ENCODE measurements around the gene RIPOR3. TPM values are rescaled to one million over a fixed set of nuclear protein-coding genes. Genes with fewer than 3 reads are reported as not detected.
A peak's percentile ranks its signal among the peaks of the same experiment; 100 is the strongest.
"Not testable (repeated sequence)": the region's sequence is repeated elsewhere in the genome, so short reads cannot be mapped to it uniquely, and the experiment has no call there.

RIPOR3 gene
- total RNA-seq, 2 donors from 2014 or later, result 0.14 to 0.23 TPM

DNA sequence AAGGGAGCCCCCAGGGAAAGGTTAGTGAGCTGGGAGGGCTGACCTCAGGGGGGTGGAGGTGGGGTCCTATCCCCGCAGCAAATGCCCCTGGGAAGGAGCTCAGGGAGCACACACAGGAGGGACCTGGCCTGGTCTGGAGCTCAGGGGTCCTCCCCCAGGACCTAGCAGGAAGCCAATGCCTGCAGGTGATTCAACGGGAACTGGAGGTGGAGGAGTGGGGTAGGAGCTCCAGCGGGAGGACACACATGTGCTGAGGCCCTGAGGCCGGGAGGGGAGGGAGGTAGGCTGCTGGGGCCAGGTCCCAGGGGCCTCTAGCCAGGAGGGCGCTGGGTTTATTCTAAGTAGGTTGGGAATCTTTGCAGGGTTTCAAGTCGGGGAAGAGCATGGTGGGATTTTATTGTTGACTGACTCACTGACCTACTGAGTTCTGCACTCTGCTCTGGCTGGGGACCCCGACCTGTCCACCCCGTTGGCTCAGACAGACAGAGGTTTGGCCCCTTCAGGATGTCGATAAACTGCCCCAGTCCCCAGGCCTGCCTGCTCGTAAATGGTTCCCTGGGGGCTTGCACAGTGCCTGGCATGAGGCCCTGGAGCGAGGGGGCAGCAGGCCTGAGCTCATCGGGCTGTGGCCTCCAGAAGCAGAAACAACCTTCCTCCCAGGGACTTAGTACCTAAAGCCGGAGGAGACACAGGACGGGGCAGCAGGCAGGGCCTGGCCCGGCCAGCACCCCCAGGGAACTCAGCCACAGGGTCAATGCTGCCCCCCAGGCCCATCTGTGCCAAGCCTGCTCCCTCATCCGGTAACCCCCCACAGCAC lies 62.3 kb downstream of the RIPOR3 start:
- DNase-seq, result no peak
- Mint-ChIP-seq H3K9me3 (no peaks in the 10 kb centered on the region), H3K27ac (no peak overlapping the region), H3K4me1 (ENCODE audit: low read depth) (no peaks in the 10 kb centered on the region), H3K27me3 (ENCODE audit: low read depth) (no peaks in the 10 kb centered on the region), H3K36me3 (ENCODE audit: insufficient read depth in 2 of 2) (no peaks in the 10 kb centered on the region), H3K4me3 (no peak overlapping the region)
- no peak for ATAC-seq (replicated peaks in 1 of 2)

GRCh38 chr20:50628332-50628731 lies 63.0 kb downstream of the RIPOR3 start:
- H3K9me3 Mint-ChIP-seq, result no peaks in the 10 kb centered on the region

GRCh38 chr20:50627747-50628146 lies 63.6 kb downstream of the RIPOR3 start:
- H3K4me3 Mint-ChIP-seq, result no peak overlapping the region
- H3K27ac Mint-ChIP-seq, result no peak overlapping the region
- ATAC-seq (replicated peaks in 1 of 2), result no peak
- H3K9me3 Mint-ChIP-seq, result no peaks in the 10 kb centered on the region
- H3K27me3 Mint-ChIP-seq (ENCODE audit: low read depth), result no peaks in the 10 kb centered on the region
- no peaks in the 10 kb centered on the region for H3K4me1 Mint-ChIP-seq (ENCODE audit: low read depth)
- H3K36me3 Mint-ChIP-seq (ENCODE audit: insufficient read depth in 2 of 2), result no peaks in the 10 kb centered on the region
- no peak for DNase-seq

More at GRCh38 chr20:50628332-50628731, 63.0 kb downstream of the RIPOR3 start:
- H3K4me3 Mint-ChIP-seq, result no peak overlapping the region
- ATAC-seq (replicated peaks in 1 of 2) (no peak), DNase-seq (no peak)
- H3K27me3 Mint-ChIP-seq (ENCODE audit: low read depth), result no peaks in the 10 kb centered on the region
- H3K4me1 Mint-ChIP-seq (ENCODE audit: low read depth), result no peaks in the 10 kb centered on the region
- H3K36me3 Mint-ChIP-seq (ENCODE audit: insufficient read depth in 2 of 2), result no peaks in the 10 kb centered on the region
- no peak overlapping the region for H3K27ac Mint-ChIP-seq

GRCh38 chr20:50625986-50626677 lies 65.2 kb downstream of the RIPOR3 start:
- ATAC-seq (replicated peaks in 1 of 2) (peak in 1 of 2 donors; percentile 33), DNase-seq (peak; percentile 35 to 47)
- Mint-ChIP-seq H3K27ac (no peak overlapping the region), H3K36me3 (ENCODE audit: insufficient read depth in 2 of 2) (peaks cover 0 to 2% of the 10 kb centered on the region in 2 donors), H3K4me3 (no peak overlapping the region), H3K27me3 (ENCODE audit: low read depth) (no peaks in the 10 kb centered on the region), H3K9me3 (peaks cover 0 to 4% of the 10 kb centered on the region in 2 donors), H3K4me1 (ENCODE audit: low read depth) (no peaks in the 10 kb centered on the region)

GRCh38 chr20:50624351-50625016 lies 66.9 kb downstream of the RIPOR3 start:
- no peak for ATAC-seq (replicated peaks in 1 of 2)
- H3K9me3 Mint-ChIP-seq, result peaks cover 0 to 8% of the 10 kb centered on the region in 2 donors
- no peaks in the 10 kb centered on the region for H3K4me1 Mint-ChIP-seq (ENCODE audit: low read depth)
- H3K36me3 Mint-ChIP-seq (ENCODE audit: insufficient read depth in 2 of 2), result peaks cover 4 to 5% of the 10 kb centered on the region in 2 donors
- H3K4me3 Mint-ChIP-seq, result no peak overlapping the region
- H3K27me3 Mint-ChIP-seq (ENCODE audit: low read depth), result no peaks in the 10 kb centered on the region
- DNase-seq, result no peak
- H3K27ac Mint-ChIP-seq, result no peak overlapping the region

GRCh38 chr20:50621068-50621665 lies 70.2 kb downstream of the RIPOR3 start:
- Mint-ChIP-seq H3K9me3 (peaks cover 0 to 8% of the 10 kb centered on the region in 2 donors), H3K27ac (no peak overlapping the region), H3K4me3 (no peak overlapping the region), H3K36me3 (ENCODE audit: insufficient read depth in 2 of 2) (peaks cover 4 to 5% of the 10 kb centered on the region in 2 donors), H3K4me1 (ENCODE audit: low read depth) (no peaks in the 10 kb centered on the region), H3K27me3 (ENCODE audit: low read depth) (no peaks in the 10 kb centered on the region)
- ATAC-seq (replicated peaks in 1 of 2) (no peak), DNase-seq (no peak)

- ATAC-seq (replicated peaks in 1 of 2); H3K4me3 Mint-ChIP-seq; H3K36me3 Mint-ChIP-seq (ENCODE audit: insufficient read depth in 2 of 2); H3K4me1 Mint-ChIP-seq (ENCODE audit: low read depth); DNase-seq; H3K27ac Mint-ChIP-seq; H3K27me3 Mint-ChIP-seq (ENCODE audit: low read depth); H3K9me3 Mint-ChIP-seq: not testable (repeated sequence)
These were observed 70.9 kb downstream of the RIPOR3 start for GRCh38 chr20:50620459-50620858.

- DNase-seq, result no peak
- Mint-ChIP-seq H3K36me3 (ENCODE audit: insufficient read depth in 2 of 2) (peaks cover 4 to 5% of the 10 kb centered on the region in 2 donors), H3K27me3 (ENCODE audit: low read depth) (no peaks in the 10 kb centered on the region)
These were observed 72.8 kb downstream of the RIPOR3 start for GRCh38 chr20:50618537-50618936.

DNA sequence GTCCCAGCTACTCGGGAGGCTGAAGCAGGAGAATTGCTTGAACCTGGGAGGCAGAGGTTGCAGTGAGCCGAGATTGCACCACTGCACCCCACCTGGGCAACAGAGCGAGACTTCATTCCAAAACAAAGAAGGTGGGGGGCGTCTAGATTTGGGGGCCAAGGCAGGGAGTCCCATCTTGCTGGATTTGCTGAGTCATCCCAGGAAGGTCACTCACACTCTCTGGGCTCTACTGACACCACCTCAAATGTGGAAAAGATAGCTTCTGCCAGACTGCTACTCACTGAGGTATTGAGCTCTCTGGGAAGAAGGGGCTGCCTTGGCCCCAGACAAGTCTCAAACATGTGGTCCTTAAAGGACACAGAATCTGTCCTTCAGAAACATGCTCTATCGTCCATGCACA lies 74.3 kb downstream of the RIPOR3 start:
- no peak overlapping the region for H3K4me3 Mint-ChIP-seq
- H3K36me3 Mint-ChIP-seq (ENCODE audit: insufficient read depth in 2 of 2), result peaks cover 4 to 5% of the 10 kb centered on the region in 2 donors
- no peaks in the 10 kb centered on the region for H3K27me3 Mint-ChIP-seq (ENCODE audit: low read depth)
- ATAC-seq (replicated peaks in 1 of 2) (no peak), DNase-seq (no peak)
- no peaks in the 10 kb centered on the region for H3K4me1 Mint-ChIP-seq (ENCODE audit: low read depth)
- H3K9me3 Mint-ChIP-seq, result peaks cover 0 to 8% of the 10 kb centered on the region in 2 donors
- H3K27ac Mint-ChIP-seq, result no peak overlapping the region

More at GRCh38 chr20:50618537-50618936, 72.8 kb downstream of the RIPOR3 start:
- no peak for ATAC-seq (replicated peaks in 1 of 2)
- Mint-ChIP-seq H3K4me1 (ENCODE audit: low read depth) (no peaks in the 10 kb centered on the region), H3K4me3 (no peak overlapping the region), H3K9me3 (peaks cover 0 to 8% of the 10 kb centered on the region in 2 donors), H3K27ac (no peak overlapping the region)

GRCh38 chr20:50615407-50615806 lies 75.9 kb downstream of the RIPOR3 start:
- Mint-ChIP-seq H3K4me3 (no peak overlapping the region), H3K27me3 (ENCODE audit: low read depth) (no peaks in the 10 kb centered on the region), H3K9me3 (no peaks in the 10 kb centered on the region), H3K4me1 (ENCODE audit: low read depth) (no peaks in the 10 kb centered on the region), H3K27ac (no peak overlapping the region), H3K36me3 (ENCODE audit: insufficient read depth in 2 of 2) (no peaks in the 10 kb centered on the region)
- no peak for DNase-seq
- no peak for ATAC-seq (replicated peaks in 1 of 2)

DNA sequence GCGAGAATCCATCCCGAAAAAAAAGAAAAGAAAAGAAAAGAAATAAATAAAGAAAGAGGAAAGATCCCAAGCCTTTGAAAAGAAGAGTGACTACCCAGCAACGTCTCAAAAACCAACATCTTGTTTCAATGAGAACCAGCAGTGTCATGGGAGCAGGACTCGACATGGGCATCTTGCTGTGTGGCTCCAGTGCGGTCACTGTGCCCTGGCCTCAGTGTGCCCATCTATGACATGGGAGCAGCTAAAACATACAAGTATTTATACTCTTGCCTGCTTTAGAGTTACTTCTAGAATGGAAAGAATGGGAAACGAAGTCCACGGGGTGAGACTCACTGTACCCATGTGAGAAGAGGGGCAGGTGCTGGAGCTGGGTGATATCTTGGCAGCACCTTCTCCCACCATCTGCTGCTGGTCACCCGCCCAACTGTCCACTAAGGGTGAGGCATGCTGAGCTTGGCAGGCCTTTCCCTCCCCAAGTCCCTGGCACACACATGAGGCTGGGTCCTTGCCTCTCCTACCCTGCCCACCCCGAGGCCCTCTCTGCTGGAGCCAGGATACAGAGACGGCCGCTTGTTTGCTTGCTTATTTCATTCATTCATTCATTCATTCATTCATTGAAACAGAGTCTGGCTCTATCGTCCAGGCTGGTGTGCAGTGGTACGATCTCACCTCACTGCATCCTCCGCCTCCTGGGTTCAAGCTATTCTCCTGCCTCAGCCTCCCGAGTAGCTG lies 77.7 kb downstream of the RIPOR3 start:
- H3K27me3 Mint-ChIP-seq (ENCODE audit: low read depth), result no peaks in the 10 kb centered on the region
- no peak for DNase-seq

DNA sequence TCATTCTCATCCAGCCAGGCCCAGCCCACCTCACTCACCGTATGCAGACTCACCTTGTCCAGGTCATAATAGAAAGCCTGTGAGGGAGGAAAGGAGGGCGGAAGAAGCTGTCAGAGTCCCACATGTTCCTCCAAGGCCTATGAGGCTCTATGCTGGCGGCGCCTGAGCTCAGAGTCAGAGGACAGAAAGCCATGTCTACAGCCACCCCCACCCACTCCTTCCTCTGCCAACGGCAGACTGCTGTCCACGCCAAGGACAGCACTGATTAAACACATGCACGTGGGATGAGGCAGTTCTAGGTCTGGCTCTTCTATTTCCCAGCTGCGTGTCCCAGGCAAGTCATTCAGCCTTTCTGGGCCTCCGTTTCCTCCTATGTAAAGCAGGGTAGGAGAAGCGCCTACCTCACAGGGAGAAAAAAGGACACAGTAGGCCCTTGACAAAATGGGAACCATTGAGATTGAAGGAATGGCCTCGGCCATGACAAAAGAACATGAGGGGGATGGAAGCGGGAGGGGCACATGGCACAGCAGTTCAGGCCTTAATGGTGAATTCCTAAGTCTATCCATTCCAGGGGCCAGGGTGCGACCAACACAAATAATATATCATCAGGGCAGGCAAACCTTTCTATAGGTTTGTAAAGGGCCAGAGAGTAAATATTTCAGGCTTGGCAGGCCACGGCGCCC lies 80.1 kb downstream of the RIPOR3 start:
- Mint-ChIP-seq H3K36me3 (ENCODE audit: insufficient read depth in 2 of 2) (no peaks in the 10 kb centered on the region), H3K4me3 (no peak overlapping the region), H3K27me3 (ENCODE audit: low read depth) (no peaks in the 10 kb centered on the region), H3K4me1 (ENCODE audit: low read depth) (no peaks in the 10 kb centered on the region), H3K9me3 (no peaks in the 10 kb centered on the region), H3K27ac (no peak overlapping the region)
- DNase-seq (no peak), ATAC-seq (replicated peaks in 1 of 2) (no peak)

More for the DNA sequence above, 77.7 kb downstream of the RIPOR3 start:
- Mint-ChIP-seq H3K9me3 (no peaks in the 10 kb centered on the region), H3K4me3 (no peak overlapping the region), H3K27ac (no peak overlapping the region), H3K36me3 (ENCODE audit: insufficient read depth in 2 of 2) (no peaks in the 10 kb centered on the region), H3K4me1 (ENCODE audit: low read depth) (no peaks in the 10 kb centered on the region)
- no peak for ATAC-seq (replicated peaks in 1 of 2)
